ENCODE measurements around the gene TP53BP2.
"Not testable (repeated sequence)": the region's sequence is repeated elsewhere in the genome, so short reads cannot be mapped to it uniquely, and the experiment has no call there.

TP53BP2 gene

GRCh38 chr1:223813645-223814044 lies 32.1 kb downstream of the TP53BP2 start:
- in situ Hi-C loops (cut with MboI; ENCODE audit: low pct_unique_long_range_greater_than_20kb, low sequenced_read_pairs), result no loop called here
- DNase-seq, result no peak

- in situ Hi-C loops (cut with MboI; ENCODE audit: low pct_unique_long_range_greater_than_20kb, low sequenced_read_pairs), result no loop called here
- DNase-seq, result peak; percentile 48
These were observed 34.1 kb downstream of the TP53BP2 start for GRCh38 chr1:223811634-223812101.

- no peak for DNase-seq
- in situ Hi-C loops (cut with MboI; ENCODE audit: low pct_unique_long_range_greater_than_20kb, low sequenced_read_pairs), result no loop called here
These were observed 35.2 kb downstream of the TP53BP2 start for GRCh38 chr1:223810586-223810985.

- DNase-seq; in situ Hi-C loops (cut with MboI; ENCODE audit: low pct_unique_long_range_greater_than_20kb, low sequenced_read_pairs): not testable (repeated sequence)
These were observed 35.8 kb downstream of the TP53BP2 start for GRCh38 chr1:223809905-223810304.

GRCh38 chr1:223803211-223803610 lies 42.5 kb downstream of the TP53BP2 start:
- in situ Hi-C loops (cut with MboI; ENCODE audit: low pct_unique_long_range_greater_than_20kb, low sequenced_read_pairs), result no loop called here
- no peak for DNase-seq

- no peak for DNase-seq
- in situ Hi-C loops (cut with MboI; ENCODE audit: low pct_unique_long_range_greater_than_20kb, low sequenced_read_pairs), result no loop called here
These were observed 43.1 kb downstream of the TP53BP2 start for GRCh38 chr1:223802602-223803001.

GRCh38 chr1:223802032-223802431 lies 43.7 kb downstream of the TP53BP2 start:
- no peak for DNase-seq
- in situ Hi-C loops (cut with MboI; ENCODE audit: low pct_unique_long_range_greater_than_20kb, low sequenced_read_pairs), result no loop called here

GRCh38 chr1:223796210-223796609 lies 49.5 kb downstream of the TP53BP2 start:
- DNase-seq, result no peak
- in situ Hi-C loops (cut with MboI; ENCODE audit: low pct_unique_long_range_greater_than_20kb, low sequenced_read_pairs), result no loop called here

GRCh38 chr1:223794136-223794880 lies 51.4 kb downstream of the TP53BP2 start:
- in situ Hi-C loops (cut with MboI; ENCODE audit: low pct_unique_long_range_greater_than_20kb, low sequenced_read_pairs), result no loop called here
- DNase-seq, result no peak

GRCh38 chr1:223793716-223794115 lies 52.0 kb downstream of the TP53BP2 start:
- in situ Hi-C loops (cut with MboI; ENCODE audit: low pct_unique_long_range_greater_than_20kb, low sequenced_read_pairs), result no loop called here
- no peak for DNase-seq

- in situ Hi-C loops (cut with MboI; ENCODE audit: low pct_unique_long_range_greater_than_20kb, low sequenced_read_pairs), result no loop called here
- DNase-seq, result no peak
These were observed 53.7 kb downstream of the TP53BP2 start for GRCh38 chr1:223792046-223792445.

GRCh38 chr1:223788746-223789415 lies 56.9 kb downstream of the TP53BP2 start:
- no peak for DNase-seq
- in situ Hi-C loops (cut with MboI; ENCODE audit: low pct_unique_long_range_greater_than_20kb, low sequenced_read_pairs), result no loop called here

- DNase-seq, result no peak
- in situ Hi-C loops (cut with MboI; ENCODE audit: low pct_unique_long_range_greater_than_20kb, low sequenced_read_pairs), result no loop called here
These were observed 59.9 kb downstream of the TP53BP2 start for GRCh38 chr1:223785808-223786207.

- in situ Hi-C loops (cut with MboI; ENCODE audit: low pct_unique_long_range_greater_than_20kb, low sequenced_read_pairs), result no loop called here
- no peak for DNase-seq
These were observed 61.2 kb downstream of the TP53BP2 start for GRCh38 chr1:223784541-223784940.

GRCh38 chr1:223783676-223784075 lies 62.1 kb downstream of the TP53BP2 start:
- DNase-seq, result no peak
- in situ Hi-C loops (cut with MboI; ENCODE audit: low pct_unique_long_range_greater_than_20kb, low sequenced_read_pairs), result no loop called here

- no peak for DNase-seq
- in situ Hi-C loops (cut with MboI; ENCODE audit: low pct_unique_long_range_greater_than_20kb, low sequenced_read_pairs), result no loop called here
These were observed 64.8 kb downstream of the TP53BP2 start for GRCh38 chr1:223780949-223781348.

GRCh38 chr1:223780318-223780717 lies 65.4 kb downstream of the TP53BP2 start:
- in situ Hi-C loops (cut with MboI; ENCODE audit: low pct_unique_long_range_greater_than_20kb, low sequenced_read_pairs), result no loop called here
- DNase-seq, result no peak

- no peak for DNase-seq
- in situ Hi-C loops (cut with MboI; ENCODE audit: low pct_unique_long_range_greater_than_20kb, low sequenced_read_pairs), result no loop called here
These were observed 68.8 kb downstream of the TP53BP2 start for GRCh38 chr1:223776826-223777454.

GRCh38 chr1:223776075-223776814 lies 69.5 kb downstream of the TP53BP2 start:
- in situ Hi-C loops (cut with MboI; ENCODE audit: low pct_unique_long_range_greater_than_20kb, low sequenced_read_pairs), result no loop called here
- peak; percentile 65 for DNase-seq

GRCh38 chr1:223775711-223776074 lies 70.1 kb downstream of the TP53BP2 start:
- in situ Hi-C loops (cut with MboI; ENCODE audit: low pct_unique_long_range_greater_than_20kb, low sequenced_read_pairs), result no loop called here
- DNase-seq, result peak; percentile 14
